Retinal pigment epithelial cell (primary cell): ENCODE measurements around the gene BFSP1.
A peak's percentile ranks its signal among the peaks of the same experiment; 100 is the strongest.

ENCODE experiments used
- DNase-seq: peaks from one replicate; pipeline ENCODE4 v3.0.0-alpha.2; 2010; ENCODE audit warnings: low read depth
- H3K4me3 ChIP-seq: 2 replicates; pipeline ENCODE4 v1.5.1; 2011; ENCODE audit warnings: mild to moderate bottlenecking, low read length, control low read depth, moderate library complexity
- TF ChIP-seq, protein P1 (sequence below): conservative IDR thresholded peaks from 2 replicates; pipeline ENCODE4 v1.5.1; 2011; ENCODE audit warnings: low read depth, low read length, control low read depth, inconsistent platforms

BFSP1 gene

DNA sequence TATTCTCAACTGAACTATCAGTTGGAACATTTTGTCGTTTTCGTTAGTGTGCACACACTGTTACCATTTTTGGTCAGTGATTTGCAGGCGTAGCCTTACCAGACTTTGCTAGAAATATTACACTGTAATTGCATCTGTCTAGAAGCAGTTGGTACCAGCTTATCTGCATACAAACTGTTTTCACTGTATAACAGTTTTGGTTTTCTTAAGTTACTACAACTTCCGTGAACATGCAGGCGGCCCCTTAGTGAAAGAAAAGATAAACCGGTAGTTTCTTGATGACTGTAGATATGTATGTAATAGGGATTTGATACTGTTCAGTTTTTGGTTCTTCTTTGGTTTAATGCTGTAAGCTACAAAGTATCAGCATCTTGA lies 40.0 kb upstream of the BFSP1 start:
- H3K4me3 ChIP-seq, result peak overlapping the region; percentile 86
- TF ChIP-seq, protein P1, sequence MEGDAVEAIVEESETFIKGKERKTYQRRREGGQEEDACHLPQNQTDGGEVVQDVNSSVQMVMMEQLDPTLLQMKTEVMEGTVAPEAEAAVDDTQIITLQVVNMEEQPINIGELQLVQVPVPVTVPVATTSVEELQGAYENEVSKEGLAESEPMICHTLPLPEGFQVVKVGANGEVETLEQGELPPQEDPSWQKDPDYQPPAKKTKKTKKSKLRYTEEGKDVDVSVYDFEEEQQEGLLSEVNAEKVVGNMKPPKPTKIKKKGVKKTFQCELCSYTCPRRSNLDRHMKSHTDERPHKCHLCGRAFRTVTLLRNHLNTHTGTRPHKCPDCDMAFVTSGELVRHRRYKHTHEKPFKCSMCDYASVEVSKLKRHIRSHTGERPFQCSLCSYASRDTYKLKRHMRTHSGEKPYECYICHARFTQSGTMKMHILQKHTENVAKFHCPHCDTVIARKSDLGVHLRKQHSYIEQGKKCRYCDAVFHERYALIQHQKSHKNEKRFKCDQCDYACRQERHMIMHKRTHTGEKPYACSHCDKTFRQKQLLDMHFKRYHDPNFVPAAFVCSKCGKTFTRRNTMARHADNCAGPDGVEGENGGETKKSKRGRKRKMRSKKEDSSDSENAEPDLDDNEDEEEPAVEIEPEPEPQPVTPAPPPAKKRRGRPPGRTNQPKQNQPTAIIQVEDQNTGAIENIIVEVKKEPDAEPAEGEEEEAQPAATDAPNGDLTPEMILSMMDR, result no peak
- no peak for DNase-seq

DNA sequence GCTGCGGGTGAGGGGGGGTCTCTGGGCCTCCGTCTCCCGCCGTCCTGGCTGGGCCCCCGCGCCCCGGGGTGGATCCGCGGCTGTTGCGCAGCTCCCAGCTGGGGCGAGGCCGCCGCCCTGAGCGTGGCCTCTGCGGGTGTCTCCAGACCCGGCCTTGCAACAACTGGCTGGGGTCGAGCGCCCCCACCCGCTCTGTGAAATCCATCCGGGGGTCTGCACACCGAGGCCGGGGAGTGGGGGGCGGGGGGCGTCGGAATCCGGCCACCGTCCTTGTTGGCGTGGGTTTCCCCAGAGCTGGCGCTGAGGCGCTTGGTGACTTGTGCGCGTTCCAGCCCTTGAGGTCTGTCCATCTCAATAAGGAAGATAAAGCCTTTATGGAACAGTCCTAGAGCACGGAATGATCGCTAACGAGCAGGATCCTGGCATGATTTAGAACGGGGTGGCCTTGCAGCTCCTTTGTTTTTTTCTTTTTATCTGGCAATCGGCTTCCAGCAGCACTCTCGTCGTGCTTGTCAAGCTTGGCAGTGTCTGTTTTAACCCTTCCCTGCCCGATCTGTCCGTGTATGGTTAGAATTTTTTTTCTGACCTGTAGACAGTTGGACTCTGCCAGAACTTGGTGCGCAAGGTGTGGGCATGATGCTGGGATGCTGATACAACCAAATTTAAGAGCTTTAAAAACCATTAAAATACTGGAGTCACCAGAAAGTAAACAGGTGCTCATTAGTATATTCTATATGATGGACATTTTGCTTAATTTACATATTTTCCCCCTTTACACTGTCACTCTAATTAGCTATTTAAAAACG lies 39.4 kb upstream of the BFSP1 start:
- no peak for DNase-seq
- peak overlapping the region; percentile 86 for H3K4me3 ChIP-seq
- TF ChIP-seq, protein P1, result peak; percentile 7

DNA sequence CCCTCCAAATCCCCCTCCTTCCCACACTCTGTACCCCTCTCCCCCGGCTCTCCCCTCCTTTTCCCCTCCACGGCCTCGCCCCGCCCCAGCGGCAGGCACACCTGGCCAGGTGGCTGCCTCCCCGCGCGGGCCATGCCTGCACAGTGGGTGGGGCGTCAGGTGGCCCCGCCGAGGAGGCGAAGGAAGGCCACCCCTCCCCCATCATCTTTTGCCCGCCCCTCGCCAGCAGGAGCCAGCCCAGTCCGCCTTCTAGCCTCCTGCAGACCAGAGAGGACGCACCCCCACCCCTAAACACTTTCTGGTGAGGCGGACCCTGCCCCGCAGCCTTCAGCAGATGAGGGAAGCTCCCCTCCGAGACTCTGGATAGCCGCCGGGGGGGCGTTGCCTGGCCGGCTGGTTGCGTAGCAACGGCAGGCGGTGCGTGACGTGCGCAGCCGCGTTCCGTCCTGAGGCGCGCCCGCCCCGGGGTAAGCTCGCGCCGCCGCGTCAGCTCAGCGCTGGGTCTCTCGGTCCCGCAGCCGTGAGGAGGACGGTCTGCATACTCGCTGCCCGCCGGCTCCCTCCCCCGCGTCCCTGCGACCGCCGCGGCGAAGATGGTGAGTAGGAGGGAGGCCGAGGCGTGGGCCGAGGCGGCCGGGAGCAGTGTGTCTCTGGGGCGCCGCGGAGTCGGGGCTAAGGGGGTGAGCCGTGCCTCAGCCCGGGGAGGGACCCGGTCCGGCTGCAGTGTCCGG lies 38.6 kb upstream of the BFSP1 start, which contains the start of gene DSTN:
TSS of gene DSTN (plus strand) at position 460 of the 731 bp plus-strand sequence. CDS start at position 594, 134 bp downstream.
- TF ChIP-seq, protein P1, result no peak
- peak within 1 kb of the TSS; percentile 86 for H3K4me3 ChIP-seq

DNA sequence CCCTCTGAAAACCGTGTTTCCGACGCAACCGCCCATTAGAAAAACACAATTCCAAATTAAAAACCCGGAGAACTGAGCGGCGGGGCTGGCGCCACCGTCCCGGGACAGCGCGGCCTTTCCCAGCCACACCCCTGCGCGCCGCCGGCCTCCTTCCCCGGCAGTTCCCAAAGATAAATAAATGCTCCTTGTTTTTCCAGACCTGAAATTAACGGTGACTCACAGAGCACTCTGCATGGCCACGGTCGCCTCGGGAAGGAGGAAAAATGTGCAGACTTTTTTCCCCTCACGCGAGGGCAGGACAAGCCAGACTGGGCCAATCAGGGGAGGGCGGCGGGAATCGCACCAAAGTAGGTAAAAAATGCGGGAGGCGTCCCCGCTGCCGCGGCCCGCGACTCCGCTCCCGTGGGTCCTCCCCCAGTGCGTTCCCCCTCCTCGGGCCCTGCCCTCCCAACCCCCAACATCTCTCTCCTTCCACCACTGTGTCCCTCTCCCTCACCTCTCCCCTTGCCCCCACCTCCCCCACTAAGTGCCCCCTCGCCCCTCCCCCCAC lies 37.9 kb upstream of the BFSP1 start:
- DNase-seq, result peak; percentile 93
- TF ChIP-seq, protein P1, result no peak
- H3K4me3 ChIP-seq, result peak overlapping the region; percentile 86

More for the DNA sequence above, 38.6 kb upstream of the BFSP1 start, which contains the start of gene DSTN:
- DNase-seq, result peak; percentile 82

DNA sequence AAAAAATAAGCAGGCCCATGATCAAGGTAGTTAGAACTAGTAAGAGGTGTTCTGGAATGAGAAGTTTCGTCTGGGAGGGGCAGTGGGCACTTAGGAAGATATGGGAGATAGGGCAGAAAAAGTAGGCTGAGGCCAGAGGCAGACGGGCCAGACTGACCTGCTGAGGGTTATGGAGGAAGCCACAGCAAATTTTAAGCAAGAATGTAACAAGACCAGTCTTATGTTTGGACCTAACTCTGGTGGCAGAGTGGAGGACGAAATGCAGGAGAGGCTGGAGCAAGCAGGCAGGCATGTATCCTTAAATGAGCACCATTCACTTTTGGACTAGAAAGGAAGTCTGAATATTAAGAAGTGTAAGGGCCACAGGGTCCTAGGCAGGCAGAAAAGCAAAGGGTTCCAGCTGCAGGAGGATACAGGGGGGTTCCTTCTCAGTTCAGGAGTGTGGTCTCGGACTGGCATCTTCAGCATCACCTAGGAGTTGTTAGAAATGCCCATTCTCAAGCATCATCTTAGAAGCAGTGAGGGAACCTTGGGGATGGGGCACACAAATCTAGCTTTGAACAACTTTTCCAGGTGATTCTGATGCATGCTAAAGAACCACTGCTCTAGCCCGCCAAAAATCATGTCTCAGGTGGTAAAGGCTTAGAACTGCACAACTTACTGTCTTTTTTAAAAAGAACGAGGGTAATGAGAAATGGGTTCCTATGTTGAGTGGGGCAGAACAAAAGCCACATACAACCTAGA lies 37.0 kb upstream of the BFSP1 start:
- DNase-seq, result no peak
- H3K4me3 ChIP-seq, result peak overlapping the region; percentile 86
- TF ChIP-seq, protein P1, result no peak

DNA sequence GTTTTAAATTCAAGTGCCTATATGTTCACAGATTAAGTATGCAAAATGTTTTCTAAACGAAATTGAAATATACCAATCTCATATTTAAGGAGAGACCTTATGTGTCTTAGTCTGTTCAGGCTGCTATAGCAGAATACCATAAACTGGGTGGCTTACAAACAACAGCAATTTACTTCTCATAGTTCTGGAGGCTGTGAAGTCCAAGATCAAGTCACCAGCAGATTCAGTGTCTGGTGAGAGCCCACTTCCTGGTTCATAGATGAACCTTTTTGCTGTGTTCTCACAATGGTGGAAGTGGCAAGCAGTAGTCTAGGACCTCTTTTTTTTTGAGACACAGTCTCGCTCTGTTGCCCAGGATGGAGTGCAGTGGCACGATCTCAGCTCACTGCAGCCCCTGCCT lies 35.2 kb upstream of the BFSP1 start:
- TF ChIP-seq, protein P1, result no peak
- no peak for DNase-seq
- no peak overlapping the region for H3K4me3 ChIP-seq
